Amniotic epithelial cell (primary cell): ENCODE results near the gene CDH13.

Experiments
- DNase-seq: peaks from one replicate; pipeline ENCODE4 v3.0.0-alpha.2; 2010; ENCODE audit warnings: low read depth

The CDH13 gene

GRCh38 chr16:83248735-83249463, 622.1 kb downstream of the CDH13 start:
- DNase-seq: no peak

DNA sequence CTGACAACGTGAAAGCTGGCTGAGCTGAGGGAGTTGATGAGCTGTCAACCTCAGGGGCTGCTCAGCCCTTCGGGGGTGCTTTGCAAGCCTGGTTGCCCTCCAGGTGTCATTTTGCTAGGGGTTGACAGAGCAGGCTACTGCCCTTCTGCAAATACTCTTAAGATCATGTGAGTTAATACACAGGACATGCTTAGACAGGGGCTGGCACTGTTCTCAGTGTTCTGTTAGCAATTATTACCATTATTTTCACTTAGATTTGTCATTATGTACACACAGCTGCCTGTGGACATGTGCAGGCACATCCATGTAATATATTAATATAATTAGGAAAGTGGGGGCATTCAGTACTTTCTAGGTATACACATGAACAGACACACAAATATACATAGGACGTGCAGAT, 626.8 kb downstream of the CDH13 start:
- DNase-seq: no peak

- no peak for DNase-seq
Observed at GRCh38 chr16:83258366-83258928, 631.7 kb downstream of the CDH13 start.

GRCh38 chr16:83266848-83267553, 640.2 kb downstream of the CDH13 start:
- no peak for DNase-seq

DNA sequence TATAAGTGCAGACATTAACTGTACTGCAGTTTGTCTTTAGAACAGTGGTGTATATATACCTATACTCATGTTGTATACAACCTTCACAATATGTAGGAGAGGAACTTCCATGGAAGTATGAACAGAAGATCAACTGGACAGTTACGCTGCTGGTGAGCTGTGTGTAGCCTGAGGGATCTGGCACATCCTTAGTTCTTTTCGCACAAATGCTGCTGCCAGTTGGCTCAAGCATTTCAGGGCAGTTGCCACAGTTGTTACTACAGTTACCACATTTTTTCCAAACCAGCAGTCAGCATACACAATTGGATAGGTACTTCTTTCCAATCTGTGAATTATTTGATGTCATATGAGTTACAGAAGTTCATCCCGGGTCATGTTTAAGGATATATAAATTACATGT, 641.4 kb downstream of the CDH13 start:
- DNase-seq: no peak

DNA sequence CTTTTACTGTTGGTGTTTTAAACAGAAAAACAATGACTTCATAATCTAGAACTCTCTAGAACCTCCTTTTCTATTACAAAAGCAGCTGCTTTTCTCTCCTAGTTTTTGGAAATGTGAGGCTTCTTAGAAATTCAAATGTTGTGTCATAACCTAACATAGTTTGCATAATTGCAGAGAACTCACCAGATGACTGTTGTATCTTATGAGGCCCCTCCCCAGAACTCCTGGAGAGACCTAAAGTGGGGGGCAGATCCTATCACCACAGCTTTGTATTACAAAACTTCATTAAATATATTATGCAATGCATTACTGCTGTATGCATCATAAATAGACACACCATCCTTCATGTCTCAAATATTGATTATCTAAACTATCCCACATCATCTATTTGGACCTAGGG, 642.3 kb downstream of the CDH13 start:
- no peak for DNase-seq

GRCh38 chr16:83269541-83269940, 642.8 kb downstream of the CDH13 start:
- no peak for DNase-seq

GRCh38 chr16:83270061-83270460, 643.3 kb downstream of the CDH13 start:
- DNase-seq: no peak

GRCh38 chr16:83270640-83271039, 643.9 kb downstream of the CDH13 start:
- no peak for DNase-seq

DNA sequence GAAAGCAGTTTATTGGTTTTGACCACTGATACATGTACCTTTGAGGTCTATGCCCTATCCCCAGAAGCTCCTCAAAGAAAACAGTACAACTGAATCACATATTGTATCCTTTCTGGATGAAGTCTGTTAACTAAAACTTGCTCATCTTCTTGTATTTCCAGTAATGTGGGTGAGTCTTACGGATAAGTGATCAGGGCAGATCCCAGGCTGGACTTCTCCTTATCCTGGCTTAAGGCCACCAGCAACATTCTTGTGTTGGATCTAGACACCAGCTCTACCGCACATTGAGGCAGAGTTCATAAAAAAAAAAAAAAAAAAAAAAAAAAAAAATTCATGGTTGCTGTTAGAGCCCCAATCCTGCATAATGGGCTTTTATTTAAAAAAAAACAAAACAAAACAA, 644.4 kb downstream of the CDH13 start:
- no peak for DNase-seq

- no peak for DNase-seq
Observed at GRCh38 chr16:83271970-83272575, 645.3 kb downstream of the CDH13 start.

DNA sequence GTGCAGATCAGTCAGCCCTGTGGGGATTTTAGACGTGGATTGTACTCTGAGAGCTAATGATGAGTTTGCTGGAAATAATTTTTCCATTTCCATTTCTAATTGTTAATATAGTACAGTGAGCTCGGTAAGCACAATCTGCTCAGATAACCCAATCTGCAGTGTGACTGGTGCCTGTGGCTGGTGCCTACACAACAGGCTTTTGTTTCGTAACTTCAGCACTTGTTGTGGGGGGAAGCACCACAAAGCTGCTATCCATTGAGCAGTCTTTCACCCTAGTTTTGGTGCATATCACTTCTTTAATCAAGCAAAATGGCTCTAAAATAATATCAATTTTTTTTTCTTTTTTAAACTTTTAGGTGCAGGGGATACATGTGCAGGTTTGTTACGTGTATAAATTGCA, 646.1 kb downstream of the CDH13 start:
- no peak for DNase-seq

DNA sequence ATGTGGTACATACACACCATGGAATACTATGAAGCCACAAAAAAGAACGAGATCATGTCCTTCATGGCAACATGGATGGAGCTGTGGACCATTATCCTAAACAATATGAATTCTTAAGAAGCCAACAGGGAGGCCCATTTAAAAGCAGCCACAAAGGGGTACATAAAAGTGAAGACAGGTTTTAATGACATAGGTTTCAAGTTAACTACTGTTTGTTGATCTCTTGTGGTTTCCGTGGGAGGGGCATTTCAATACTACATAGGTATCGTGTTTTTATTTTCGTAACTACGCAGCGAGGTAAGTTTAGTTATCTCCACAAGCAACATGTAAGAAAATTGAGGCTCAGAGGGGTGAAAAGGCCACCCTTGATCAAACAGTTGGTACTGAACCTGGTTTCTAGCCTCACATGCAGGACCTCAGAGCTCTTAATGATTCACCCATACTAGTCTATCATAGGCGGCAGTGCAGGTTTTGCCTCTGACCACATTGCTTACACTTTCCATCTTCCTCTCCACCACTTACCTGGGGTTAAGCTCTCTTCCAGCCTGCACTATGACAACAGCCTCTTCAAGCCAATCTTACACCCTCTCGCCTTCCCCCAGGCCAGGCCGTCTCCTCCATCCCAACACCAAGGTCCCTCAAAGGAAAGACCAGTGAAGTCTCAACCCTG, 646.9 kb downstream of the CDH13 start:
- no peak for DNase-seq

GRCh38 chr16:83279251-83279650, 652.5 kb downstream of the CDH13 start:
- no peak for DNase-seq

GRCh38 chr16:83285921-83286320, 659.2 kb downstream of the CDH13 start:
- DNase-seq: no peak

DNA sequence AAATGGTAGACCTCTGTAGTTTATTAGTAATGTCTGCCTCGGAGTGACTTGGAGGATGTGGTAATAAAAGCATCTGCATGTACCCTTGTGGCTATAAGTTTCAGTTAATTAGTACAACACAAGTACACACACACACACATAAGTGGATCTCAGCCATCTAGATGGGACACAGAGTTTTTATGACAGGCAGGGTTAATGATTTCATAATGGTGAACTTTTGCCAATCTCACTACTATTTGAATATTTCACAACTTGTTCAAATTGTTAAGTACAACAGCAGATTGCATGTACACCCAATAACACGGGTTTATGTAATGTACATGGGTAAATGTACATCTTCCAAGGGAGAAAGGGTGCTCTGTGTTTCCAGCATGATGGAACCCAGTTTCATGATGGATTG, 669.7 kb downstream of the CDH13 start:
- DNase-seq: no peak

DNA sequence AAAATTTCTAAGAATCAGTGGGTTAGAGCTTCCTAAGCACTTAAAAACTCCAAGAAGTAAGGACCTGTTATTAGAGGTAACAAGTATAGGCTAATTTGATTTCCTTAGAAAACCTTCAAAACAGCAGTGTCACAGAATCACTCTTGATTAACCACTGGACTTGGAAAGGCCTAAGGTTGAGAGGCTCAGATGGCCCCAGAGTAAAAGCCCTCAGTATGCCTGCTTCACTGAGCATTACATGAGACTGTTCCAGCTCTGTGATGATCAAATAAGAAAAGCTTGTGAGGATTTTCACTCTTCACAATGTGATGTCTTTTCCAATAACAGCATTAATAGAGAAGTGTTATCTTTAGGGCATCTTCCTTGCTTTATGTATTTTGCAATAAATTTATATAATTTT, 671.8 kb downstream of the CDH13 start:
- no peak for DNase-seq

GRCh38 chr16:83300326-83300725, 673.6 kb downstream of the CDH13 start:
- DNase-seq: no peak

- no peak for DNase-seq
Observed at GRCh38 chr16:83301971-83302370, 675.2 kb downstream of the CDH13 start.

- DNase-seq: no peak
Observed at GRCh38 chr16:83302853-83303252, 676.1 kb downstream of the CDH13 start.

DNA sequence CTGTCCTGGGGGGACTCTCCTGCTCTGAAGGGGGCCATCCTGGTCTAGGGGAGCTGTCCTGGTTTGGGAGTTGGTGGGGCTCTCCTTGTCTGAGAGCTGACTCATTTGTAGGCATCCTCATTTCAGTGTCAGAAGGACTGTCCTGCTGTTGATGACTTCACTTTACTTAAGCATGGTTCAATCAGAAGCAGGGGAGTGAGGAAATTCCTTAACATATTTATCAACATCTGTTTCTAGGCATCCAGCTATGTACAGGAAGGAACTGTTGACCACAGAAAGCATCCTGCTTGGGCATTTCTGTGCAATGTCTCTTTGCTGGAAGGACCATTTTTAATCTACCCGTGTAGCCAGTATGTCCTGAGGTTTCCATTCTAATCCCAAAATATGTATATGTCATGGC, 678.3 kb downstream of the CDH13 start:
- peak; percentile 36 for DNase-seq

GRCh38 chr16:83306961-83307593, 680.3 kb downstream of the CDH13 start:
- no peak for DNase-seq
